Liver (tissue), 9 donors: ENCODE measurements around the gene STAT6. TPM values are rescaled to one million over a fixed set of nuclear protein-coding genes. Genes with fewer than 3 reads are reported as not detected.
A peak's percentile ranks its signal among the peaks of the same experiment; 100 is the strongest.

Experiments used
- DNase-seq: peaks from one replicate; pipeline ENCODE4 v3.0.0-alpha.2; 2017; ENCODE audit warnings: low spot score
- H3K27ac ChIP-seq, 2 donors: one replicate each; pipeline ENCODE4 v1.7.0; 2013; ENCODE audit warnings: inconsistent platforms in 2 of 2, low read length in 2 of 2, control low read depth in 1 of 2, low read depth in 1 of 2, mild to moderate bottlenecking in 1 of 2
- H3K27me3 ChIP-seq, 4 donors: one replicate each; pipeline versions ENCODE4 v1.6.1 to v1.7.0; 2013; ENCODE audit warnings: low read length in 3 of 4, inconsistent platforms in 1 of 4, mild to moderate bottlenecking in 1 of 4, moderate library complexity in 1 of 4; ENCODE audit not compliant: control insufficient read depth in 4 of 4, insufficient read depth in 4 of 4
- H3K36me3 ChIP-seq, 4 donors: one replicate each; pipeline versions ENCODE4 v1.6.1 to v1.7.0; 2013; ENCODE audit warnings: low read length in 3 of 4, mild to moderate bottlenecking in 3 of 4, low read depth in 1 of 4, moderate library complexity in 1 of 4; ENCODE audit not compliant: control insufficient read depth in 4 of 4, insufficient read depth in 3 of 4
- H3K4me1 ChIP-seq, 4 donors: one replicate each; pipeline versions ENCODE4 v1.6.1 to v1.7.0; 2013; ENCODE audit warnings: low read length in 3 of 4, mild to moderate bottlenecking in 3 of 4, moderate library complexity in 1 of 4; ENCODE audit not compliant: control insufficient read depth in 4 of 4, insufficient read depth in 4 of 4
- H3K4me3 ChIP-seq, 3 donors: one replicate each; pipeline versions ENCODE4 v1.6.1 to v1.7.0; 2013; ENCODE audit warnings: low read length in 3 of 3, control low read depth in 1 of 3, low read depth in 1 of 3, mild to moderate bottlenecking in 1 of 3
- H3K9ac ChIP-seq, 2 donors: one replicate each; pipeline ENCODE4 v1.7.0; 2013; ENCODE audit warnings: low read length in 2 of 2, mild to moderate bottlenecking in 2 of 2, moderate library complexity in 2 of 2, control low read depth in 1 of 2, low read depth in 1 of 2
- H3K9me3 ChIP-seq, 4 donors: one replicate each; pipeline versions ENCODE4 v1.6.1 to v1.7.0; 2013; ENCODE audit warnings: low read length in 3 of 4; ENCODE audit not compliant: control insufficient read depth in 4 of 4
- ATF3 ChIP-seq: IDR thresholded peaks from 2 replicates; pipeline ENCODE4 v1.6.1; 2016; ENCODE audit warnings: antibody characterized with exemption
- EGR1 ChIP-seq, 2 donors: IDR thresholded peaks; 2 replicates each; pipeline ENCODE4 v1.6.1; 2016 to 2018; ENCODE audit warnings: antibody characterized with exemption in 2 of 2, low read depth in 2 of 2
- FOXA1 ChIP-seq: IDR thresholded peaks from 2 replicates; pipeline ENCODE4 v1.6.1; 2016; ENCODE audit warnings: antibody characterized with exemption
- FOXA2 ChIP-seq: IDR thresholded peaks from 2 replicates; pipeline ENCODE4 v1.6.1; 2016; ENCODE audit warnings: antibody characterized with exemption
- HNF4G ChIP-seq: IDR thresholded peaks from 2 replicates; pipeline ENCODE4 v1.6.1; 2016; ENCODE audit warnings: antibody characterized with exemption
- JUND ChIP-seq, 2 donors: IDR thresholded peaks; 2 replicates each; pipeline ENCODE4 v1.6.1; 2016; ENCODE audit warnings: antibody characterized with exemption in 2 of 2
- MAX ChIP-seq: IDR thresholded peaks from 2 replicates; pipeline ENCODE4 v1.6.1; 2016; ENCODE audit warnings: antibody characterized with exemption
- NR2F2 ChIP-seq: IDR thresholded peaks from 2 replicates; pipeline ENCODE4 v1.6.1; 2016; ENCODE audit warnings: antibody characterized with exemption
- RAD21 ChIP-seq, 2 donors: IDR thresholded peaks; 2 replicates each; pipeline ENCODE4 v1.6.1; 2016; ENCODE audit warnings: antibody characterized with exemption in 2 of 2, mild to moderate bottlenecking in 2 of 2
- REST ChIP-seq: IDR thresholded peaks from 2 replicates; pipeline ENCODE4 v1.6.1; 2016; ENCODE audit warnings: antibody characterized with exemption, mild to moderate bottlenecking
- RXRA ChIP-seq, 2 donors: IDR thresholded peaks; 2 replicates each; pipeline ENCODE4 v1.6.1; 2017 to 2018; ENCODE audit warnings: antibody characterized with exemption in 2 of 2, mild to moderate bottlenecking in 1 of 2
- SP1 ChIP-seq: IDR thresholded peaks from 2 replicates; pipeline ENCODE4 v1.6.1; 2018; ENCODE audit warnings: antibody characterized with exemption, mild to moderate bottlenecking
- YY1 ChIP-seq: IDR thresholded peaks from 2 replicates; pipeline ENCODE4 v1.6.1; 2016; ENCODE audit warnings: antibody characterized with exemption, mild to moderate bottlenecking
- WGBS: extraction: QIAGEN DNeasy Blood & Tissue Kit; methylation state at CpG from one replicate; pipeline ENCODE4 v1.1.7; 2013; 5-methylcytosine and 5-hydroxymethylcytosine counted together
- polyA plus RNA-seq, 2 donors: library from polyadenylated mRNA; stranded (reverse) in 1 of 2; unstranded in 1 of 2; fragments of 200-250 nt in 1 of 2; fragments of >200 nt in 1 of 2; fragmentation: Nextera tagmentation in 1 of 2; extraction: Ambion mirVana in 1 of 2; gene quantifications; one replicate each; pipeline versions ENCODE4 v1.2.1 to v1.2.3, GENCODE V29; 2013 to 2015
- total RNA-seq, 2 donors: library from RNA; depleted of rRNA; stranded (reverse); fragments of >200 nt; gene quantifications; one replicate each; pipeline ENCODE4 v1.2.3, GENCODE V29; 2014
- TF ChIP-seq, protein P1 (sequence below): fragments of 150-350 bp; IDR thresholded peaks from 2 replicates; pipeline ENCODE4 v1.5.1; 2017; ENCODE audit warnings: improper control_type of control experiment, low read depth, low read length; ENCODE audit not compliant: missing input control
- donor health status: healthy.
- donor health status: healthy.
- donor health status: healthy.
- donor health status: healthy.
- donor health status: healthy.

The STAT6 gene
- total and polyA plus RNA-seq, 4 donors, result 27.4 to 57.4 (median 43.6) TPM

DNA sequence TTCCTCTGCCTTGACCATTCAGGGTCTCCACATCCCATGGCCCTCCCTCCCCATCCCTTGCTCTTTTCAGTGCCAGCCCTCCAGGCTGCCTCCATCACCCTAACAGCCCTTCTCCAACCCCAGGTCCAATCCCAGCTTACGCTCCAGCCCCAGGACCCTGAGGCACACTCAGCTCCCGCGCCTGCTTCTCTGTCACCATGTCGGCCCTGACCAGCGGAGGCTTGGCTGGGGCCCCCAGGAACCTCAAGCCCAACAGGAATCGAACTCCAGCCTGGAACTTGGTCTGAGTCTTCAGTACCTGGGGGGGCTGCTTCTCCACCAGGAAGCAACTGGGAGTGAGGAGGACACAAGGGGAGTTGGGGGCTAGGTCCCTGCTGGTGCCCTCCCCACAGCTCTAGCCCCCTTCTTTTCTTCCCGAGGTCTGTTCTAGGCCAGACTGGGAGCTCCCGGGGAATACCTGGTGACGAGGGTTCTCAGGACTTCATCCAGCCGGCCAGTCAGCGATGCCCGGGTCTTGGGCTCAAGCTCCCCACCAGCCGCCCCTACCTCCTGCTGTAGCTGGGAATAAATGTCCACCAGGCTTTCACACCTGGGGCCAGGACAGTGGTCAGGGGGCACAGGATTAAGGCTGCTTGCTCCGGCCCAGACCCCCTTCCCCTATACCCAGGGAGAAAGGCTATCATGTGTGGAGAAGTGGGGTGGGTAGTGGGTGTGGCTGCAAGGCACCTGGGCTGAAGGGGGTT is 6.0 kb downstream of the STAT6 start:
- no peak overlapping the region for H3K9ac ChIP-seq
- DNase-seq, result no peak
- H3K4me3 ChIP-seq, result no peak overlapping the region
- H3K36me3 ChIP-seq, result peaks cover 16 to 31% (median 24%) of the 10 kb centered on the region in 4 donors
- peaks cover 14 to 46% (median 35%) of the 10 kb centered on the region in 4 donors for H3K4me1 ChIP-seq
- TF ChIP-seq YY1 (no peak), ATF3 (no peak), MAX (no peak), RAD21 (IDR thresholded peaks at IDR 0.05) (no peak), HNF4G (no peak), EGR1 (IDR thresholded peaks at IDR 0.05; ENCODE audit: low read depth in 2 of 2) (no peak)
- TF ChIP-seq, protein P1, sequence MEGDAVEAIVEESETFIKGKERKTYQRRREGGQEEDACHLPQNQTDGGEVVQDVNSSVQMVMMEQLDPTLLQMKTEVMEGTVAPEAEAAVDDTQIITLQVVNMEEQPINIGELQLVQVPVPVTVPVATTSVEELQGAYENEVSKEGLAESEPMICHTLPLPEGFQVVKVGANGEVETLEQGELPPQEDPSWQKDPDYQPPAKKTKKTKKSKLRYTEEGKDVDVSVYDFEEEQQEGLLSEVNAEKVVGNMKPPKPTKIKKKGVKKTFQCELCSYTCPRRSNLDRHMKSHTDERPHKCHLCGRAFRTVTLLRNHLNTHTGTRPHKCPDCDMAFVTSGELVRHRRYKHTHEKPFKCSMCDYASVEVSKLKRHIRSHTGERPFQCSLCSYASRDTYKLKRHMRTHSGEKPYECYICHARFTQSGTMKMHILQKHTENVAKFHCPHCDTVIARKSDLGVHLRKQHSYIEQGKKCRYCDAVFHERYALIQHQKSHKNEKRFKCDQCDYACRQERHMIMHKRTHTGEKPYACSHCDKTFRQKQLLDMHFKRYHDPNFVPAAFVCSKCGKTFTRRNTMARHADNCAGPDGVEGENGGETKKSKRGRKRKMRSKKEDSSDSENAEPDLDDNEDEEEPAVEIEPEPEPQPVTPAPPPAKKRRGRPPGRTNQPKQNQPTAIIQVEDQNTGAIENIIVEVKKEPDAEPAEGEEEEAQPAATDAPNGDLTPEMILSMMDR, result no peak
- H3K27ac ChIP-seq, result no peak overlapping the region
- 97% methylated on average over 14 of the region's 14 CpGs for WGBS
- H3K9me3 ChIP-seq, result no peaks in the 10 kb centered on the region
- no peaks in the 10 kb centered on the region for H3K27me3 ChIP-seq

- H3K9ac ChIP-seq, result no peak overlapping the region
- H3K27me3 ChIP-seq, result no peaks in the 10 kb centered on the region
- no peak overlapping the region for H3K4me3 ChIP-seq
- 95% methylated on average over 12 of the region's 12 CpGs for WGBS
- DNase-seq, result no peak
- TF ChIP-seq REST, result no peak
- TF ChIP-seq YY1, result no peak
- no peak for TF ChIP-seq JUND (IDR thresholded peaks at IDR 0.05)
- no peak for TF ChIP-seq FOXA1
- TF ChIP-seq FOXA2, result no peak
- TF ChIP-seq SP1, result no peak
- TF ChIP-seq NR2F2, result no peak
- no peak for TF ChIP-seq RXRA (IDR thresholded peaks at IDR 0.05)
- TF ChIP-seq HNF4G, result no peak
- H3K27ac ChIP-seq, result peak overlapping the region in 1 of 2 donors; percentile 60
- peaks cover 16 to 39% (median 29%) of the 10 kb centered on the region in 4 donors for H3K36me3 ChIP-seq
- peaks cover 9 to 38% (median 28%) of the 10 kb centered on the region in 4 donors for H3K4me1 ChIP-seq
- no peaks in the 10 kb centered on the region for H3K9me3 ChIP-seq
Measured at GRCh38 chr12:57104292-57104910, 6.8 kb downstream of the STAT6 start.
